ENCODE data around the gene FOXO3.
"Not testable (repeated sequence)": the region's sequence is repeated elsewhere in the genome, so short reads cannot be mapped to it uniquely, and the experiment has no call there.

Gene FOXO3

DNA sequence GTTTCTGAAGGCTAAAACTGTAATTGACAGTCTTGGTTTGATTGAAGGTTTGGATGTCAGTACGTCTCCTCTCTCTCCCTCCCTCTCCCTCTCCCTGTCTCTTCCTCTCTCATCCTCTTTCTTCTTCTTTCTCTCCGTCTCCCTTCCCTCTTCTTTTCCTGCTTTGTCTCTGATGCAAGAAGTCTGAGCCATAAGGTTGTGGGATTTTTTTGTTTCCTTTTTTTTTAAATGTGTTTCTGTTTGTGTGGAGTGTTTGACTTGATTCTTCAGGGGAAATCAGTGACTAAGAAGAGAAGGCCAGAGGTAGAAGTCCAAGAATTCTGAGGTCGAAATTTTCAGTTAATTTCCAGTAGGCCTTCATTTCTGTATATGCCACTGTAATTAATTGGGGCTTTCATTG lies 111.9 kb downstream of the FOXO3 start:
- Histone ChIP-seq H3K4me2 (ENCODE audit: low read length) (no peak overlapping the region), H3K4me1 (ENCODE audit: control insufficient read depth, insufficient read depth, low read length) (peaks cover 68% of the 10 kb centered on the region), H3K4me3 (ENCODE audit: low read length) (no peak overlapping the region), H3K9ac (ENCODE audit: low read depth, low read length) (no peak overlapping the region), H3K9me3 (replicated peaks; ENCODE audit: low read length) (no peaks in the 10 kb centered on the region), H3K36me3 (ENCODE audit: insufficient read depth, low read length) (peaks cover 13% of the 10 kb centered on the region), H3K27me3 (ENCODE audit: control insufficient read depth, insufficient read depth, low read length) (no peaks in the 10 kb centered on the region)

DNA sequence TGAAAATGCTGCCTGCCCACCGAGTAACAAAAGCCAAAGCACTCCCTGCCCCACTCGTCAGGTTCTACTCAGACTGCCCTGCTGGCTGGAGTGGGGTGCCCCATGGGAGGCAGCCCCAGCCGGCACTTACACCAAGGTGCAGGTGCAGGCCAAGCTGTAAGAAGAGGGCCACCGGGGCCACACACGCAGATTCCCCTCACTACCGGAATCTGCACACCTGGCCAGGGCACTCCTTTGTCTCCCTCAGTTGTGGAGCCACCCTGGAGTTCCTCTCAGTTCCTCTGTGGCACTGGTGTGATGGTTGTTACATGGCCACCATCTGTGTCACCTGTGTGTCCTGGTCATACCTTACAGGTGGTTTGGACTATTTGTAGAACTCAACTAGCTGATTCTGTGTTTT lies 112.4 kb downstream of the FOXO3 start:
- H3K4me3 ChIP-seq (ENCODE audit: low read length), result no peak overlapping the region
- no peak overlapping the region for H3K4me2 ChIP-seq (ENCODE audit: low read length)
- no peaks in the 10 kb centered on the region for H3K9me3 ChIP-seq (replicated peaks; ENCODE audit: low read length)
- no peaks in the 10 kb centered on the region for H3K27me3 ChIP-seq (ENCODE audit: control insufficient read depth, insufficient read depth, low read length)
- H3K36me3 ChIP-seq (ENCODE audit: insufficient read depth, low read length), result peaks cover 12% of the 10 kb centered on the region
- no peak overlapping the region for H3K9ac ChIP-seq (ENCODE audit: low read depth, low read length)
- peaks cover 63% of the 10 kb centered on the region for H3K4me1 ChIP-seq (ENCODE audit: control insufficient read depth, insufficient read depth, low read length)

DNA sequence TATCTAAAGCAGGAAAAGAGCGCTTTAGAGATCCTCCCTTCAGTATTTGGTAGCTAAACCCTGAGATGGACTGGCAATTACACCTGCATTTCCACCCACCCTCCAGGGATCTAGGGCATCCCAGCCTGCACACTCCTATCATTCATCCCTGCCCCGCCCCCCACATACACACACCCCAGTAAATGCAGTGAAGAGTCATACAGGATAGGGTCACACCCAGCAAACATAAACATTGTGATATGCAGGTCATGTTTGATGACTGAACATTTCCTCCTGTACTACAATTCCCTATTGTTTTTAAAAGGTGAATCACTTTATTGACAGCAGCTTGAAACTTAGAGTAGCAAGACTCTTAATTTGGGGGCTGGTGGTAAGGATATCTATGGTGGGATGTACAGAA lies 112.9 kb downstream of the FOXO3 start:
- Histone ChIP-seq H3K4me1 (ENCODE audit: control insufficient read depth, insufficient read depth, low read length) (peaks cover 58% of the 10 kb centered on the region), H3K9me3 (replicated peaks; ENCODE audit: low read length) (no peaks in the 10 kb centered on the region), H3K27me3 (ENCODE audit: control insufficient read depth, insufficient read depth, low read length) (no peaks in the 10 kb centered on the region), H3K9ac (ENCODE audit: low read depth, low read length) (no peak overlapping the region), H3K36me3 (ENCODE audit: insufficient read depth, low read length) (peaks cover 7% of the 10 kb centered on the region), H3K4me3 (ENCODE audit: low read length) (no peak overlapping the region), H3K4me2 (ENCODE audit: low read length) (no peak overlapping the region)

DNA sequence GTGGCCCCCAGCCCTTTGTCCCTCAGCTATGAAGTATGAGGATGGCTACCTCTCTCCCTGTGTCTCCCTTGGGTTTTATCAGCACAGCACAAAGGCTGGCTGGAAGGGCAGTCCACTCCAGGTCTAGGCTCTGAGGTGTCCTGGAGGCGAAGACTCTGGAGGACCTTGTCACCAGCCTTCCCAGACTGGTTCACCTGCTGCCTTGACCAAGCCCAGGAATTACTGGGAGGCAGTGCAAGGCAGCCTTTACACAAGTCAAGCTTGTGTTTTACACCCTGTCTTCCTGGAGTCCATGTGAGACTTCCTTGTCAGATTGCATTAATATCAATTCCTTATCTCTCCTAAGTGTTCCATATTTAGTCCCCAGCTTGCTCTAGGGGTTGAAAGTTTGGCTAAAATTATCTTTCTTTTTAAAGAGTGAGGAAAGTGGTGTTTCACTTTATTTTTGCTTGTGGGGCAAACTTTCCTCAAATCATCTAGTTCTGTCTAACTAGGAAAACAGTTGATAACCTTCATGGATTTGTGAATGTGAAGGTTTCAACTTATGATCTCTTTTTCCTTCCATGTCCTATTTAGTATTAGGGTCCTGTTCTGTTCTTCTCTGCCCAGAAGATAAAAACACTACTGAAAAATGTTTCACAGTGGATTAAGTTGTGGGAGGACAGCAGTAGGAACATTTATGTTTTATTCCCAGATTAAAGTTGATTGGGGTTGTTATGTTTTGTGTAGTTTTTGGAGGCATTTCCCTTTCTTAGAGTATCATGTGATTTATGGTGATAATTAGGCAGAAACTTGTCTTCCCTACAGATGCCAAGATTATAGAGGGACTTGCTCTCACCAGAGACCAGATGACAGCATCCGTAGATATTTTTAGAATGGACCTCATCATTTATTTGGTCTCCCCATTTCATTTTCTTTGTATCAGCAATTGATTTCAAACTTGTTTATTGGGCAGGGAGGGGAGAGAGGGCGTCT lies 114.8 kb downstream of the FOXO3 start:
- no peaks in the 10 kb centered on the region for H3K9me3 ChIP-seq (replicated peaks; ENCODE audit: low read length)
- H3K9ac ChIP-seq (ENCODE audit: low read depth, low read length), result no peak overlapping the region
- no peaks in the 10 kb centered on the region for H3K27me3 ChIP-seq (ENCODE audit: control insufficient read depth, insufficient read depth, low read length)
- peaks cover 56% of the 10 kb centered on the region for H3K4me1 ChIP-seq (ENCODE audit: control insufficient read depth, insufficient read depth, low read length)
- peaks cover 18% of the 10 kb centered on the region for H3K36me3 ChIP-seq (ENCODE audit: insufficient read depth, low read length)
- H3K4me2 ChIP-seq (ENCODE audit: low read length), result no peak overlapping the region
- H3K4me3 ChIP-seq (ENCODE audit: low read length), result no peak overlapping the region

DNA sequence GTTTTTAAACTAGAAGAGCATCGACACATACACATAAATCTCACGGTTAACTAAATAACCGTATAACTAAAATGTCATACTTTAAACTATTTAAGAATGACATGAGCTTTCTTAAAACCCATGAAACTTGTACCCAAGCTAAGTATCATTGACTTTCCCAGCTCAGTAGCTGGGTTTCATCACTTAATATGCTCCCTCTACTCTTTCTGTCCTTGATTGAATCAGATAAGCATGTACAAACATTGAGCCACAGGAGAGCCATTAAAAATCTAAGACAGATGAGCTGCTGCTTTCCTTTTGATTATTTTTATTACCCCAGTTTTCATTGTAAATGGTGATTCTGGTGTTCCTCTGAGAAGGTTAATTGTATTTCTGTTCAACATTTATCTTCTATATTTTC lies 115.8 kb downstream of the FOXO3 start:
- Histone ChIP-seq H3K4me2 (ENCODE audit: low read length) (peak overlapping the region; percentile 28), H3K9me3 (replicated peaks; ENCODE audit: low read length) (no peaks in the 10 kb centered on the region), H3K36me3 (ENCODE audit: insufficient read depth, low read length) (peaks cover 18% of the 10 kb centered on the region), H3K4me3 (ENCODE audit: low read length) (no peak overlapping the region), H3K9ac (ENCODE audit: low read depth, low read length) (no peak overlapping the region), H3K27me3 (ENCODE audit: control insufficient read depth, insufficient read depth, low read length) (no peaks in the 10 kb centered on the region), H3K4me1 (ENCODE audit: control insufficient read depth, insufficient read depth, low read length) (peaks cover 46% of the 10 kb centered on the region)

DNA sequence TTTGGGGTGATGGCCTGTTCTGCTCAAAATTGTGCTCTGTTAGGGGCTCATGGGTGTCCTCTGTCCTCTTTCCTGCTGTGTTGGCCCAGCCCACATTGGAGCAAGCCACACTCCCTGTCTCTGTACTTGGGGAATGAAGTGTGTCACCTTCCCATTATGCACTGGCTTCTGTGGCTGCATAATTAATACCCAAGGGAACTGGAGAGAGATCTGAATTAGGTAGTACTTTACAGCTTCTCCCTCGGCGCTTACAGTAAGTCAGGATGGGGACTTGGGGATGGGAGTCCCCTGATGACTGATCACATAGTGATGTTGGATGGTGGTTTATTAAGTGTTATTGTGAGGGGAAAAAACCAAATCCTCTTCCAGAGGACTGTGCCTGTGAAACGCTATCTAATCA lies 116.6 kb downstream of the FOXO3 start:
- H3K4me2 ChIP-seq (ENCODE audit: low read length), result no peak overlapping the region
- no peak overlapping the region for H3K4me3 ChIP-seq (ENCODE audit: low read length)
- no peaks in the 10 kb centered on the region for H3K27me3 ChIP-seq (ENCODE audit: control insufficient read depth, insufficient read depth, low read length)
- no peak overlapping the region for H3K9ac ChIP-seq (ENCODE audit: low read depth, low read length)
- peaks cover 46% of the 10 kb centered on the region for H3K4me1 ChIP-seq (ENCODE audit: control insufficient read depth, insufficient read depth, low read length)
- H3K9me3 ChIP-seq (replicated peaks; ENCODE audit: low read length), result no peaks in the 10 kb centered on the region
- H3K36me3 ChIP-seq (ENCODE audit: insufficient read depth, low read length), result peaks cover 12% of the 10 kb centered on the region

DNA sequence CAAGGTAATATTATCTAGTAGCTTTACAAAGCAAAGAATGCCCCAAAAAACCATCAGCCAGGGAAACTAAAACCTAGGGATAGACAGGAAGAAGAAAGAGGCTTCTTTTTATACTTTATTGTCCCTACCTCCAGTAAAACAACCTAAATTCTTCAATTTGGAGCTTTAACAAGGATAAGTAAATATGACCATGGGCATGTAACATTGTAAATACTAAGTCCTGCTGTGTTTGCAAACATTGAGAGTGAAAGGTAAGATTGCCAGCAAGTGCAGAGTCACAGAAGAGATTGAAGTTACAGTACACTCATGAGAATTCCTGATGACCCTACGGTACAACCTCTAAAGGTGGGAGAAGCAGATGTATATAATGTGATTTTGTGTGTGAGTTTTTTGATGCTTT lies 117.2 kb downstream of the FOXO3 start:
- Histone ChIP-seq H3K27me3 (ENCODE audit: control insufficient read depth, insufficient read depth, low read length) (no peaks in the 10 kb centered on the region), H3K4me2 (ENCODE audit: low read length) (no peak overlapping the region), H3K4me3 (ENCODE audit: low read length) (no peak overlapping the region), H3K36me3 (ENCODE audit: insufficient read depth, low read length) (peaks cover 12% of the 10 kb centered on the region), H3K9me3 (replicated peaks; ENCODE audit: low read length) (no peaks in the 10 kb centered on the region), H3K4me1 (ENCODE audit: control insufficient read depth, insufficient read depth, low read length) (peaks cover 44% of the 10 kb centered on the region), H3K9ac (ENCODE audit: low read depth, low read length) (no peak overlapping the region)

DNA sequence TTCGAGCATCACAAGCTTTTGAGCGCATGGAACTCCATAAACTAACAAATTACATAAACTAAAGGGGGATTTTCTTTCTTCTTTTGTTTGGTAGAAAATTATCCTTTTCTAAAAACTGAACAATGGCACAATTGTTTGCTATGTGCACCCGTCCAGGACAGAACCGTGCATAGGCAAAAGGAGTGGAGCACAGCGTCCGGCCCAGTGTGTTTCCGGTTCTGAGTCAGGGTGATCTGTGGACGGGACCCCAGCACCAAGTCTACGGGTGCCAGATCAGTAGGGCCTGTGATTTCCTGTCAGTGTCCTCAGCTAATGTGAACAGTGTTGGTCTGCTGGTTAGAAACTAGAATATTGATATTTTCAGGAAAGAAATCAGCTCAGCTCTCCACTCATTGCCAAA lies 119.6 kb downstream of the FOXO3 start:
- not testable (repeated sequence) for H3K4me2 ChIP-seq (ENCODE audit: low read length); H3K4me3 ChIP-seq (ENCODE audit: low read length); H3K27me3 ChIP-seq (ENCODE audit: control insufficient read depth, insufficient read depth, low read length); H3K9ac ChIP-seq (ENCODE audit: low read depth, low read length); H3K9me3 ChIP-seq (replicated peaks; ENCODE audit: low read length)
- H3K4me1 ChIP-seq (ENCODE audit: control insufficient read depth, insufficient read depth, low read length), result peaks cover 32% of the 10 kb centered on the region
- H3K36me3 ChIP-seq (ENCODE audit: insufficient read depth, low read length), result peaks cover 16% of the 10 kb centered on the region

DNA sequence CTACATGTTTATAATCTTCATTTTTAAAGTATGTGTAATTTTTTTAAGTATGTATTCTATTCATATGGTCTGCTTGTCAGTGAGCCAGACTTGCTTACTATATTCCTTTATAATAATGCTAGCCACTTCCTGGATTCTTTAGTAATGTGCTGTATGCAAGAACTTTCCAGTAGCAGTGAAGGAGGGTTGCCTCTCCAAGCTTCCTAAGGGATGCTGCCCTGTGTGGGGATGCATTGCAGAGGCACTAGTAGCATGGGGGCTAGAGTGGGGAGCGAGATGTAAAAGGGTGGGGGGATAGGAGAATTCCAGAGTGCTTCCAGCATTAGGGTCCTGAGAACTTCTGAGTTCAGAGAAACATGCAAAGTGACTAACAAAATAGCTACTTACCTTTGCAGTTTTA lies 121.0 kb downstream of the FOXO3 start:
- not testable (repeated sequence) for H3K9ac ChIP-seq (ENCODE audit: low read depth, low read length); H3K9me3 ChIP-seq (replicated peaks; ENCODE audit: low read length); H3K27me3 ChIP-seq (ENCODE audit: control insufficient read depth, insufficient read depth, low read length); H3K4me3 ChIP-seq (ENCODE audit: low read length)
- H3K4me2 ChIP-seq (ENCODE audit: low read length), result peak overlapping the region; percentile 34
- peaks cover 18% of the 10 kb centered on the region for H3K4me1 ChIP-seq (ENCODE audit: control insufficient read depth, insufficient read depth, low read length)
- H3K36me3 ChIP-seq (ENCODE audit: insufficient read depth, low read length), result peaks cover 30% of the 10 kb centered on the region

DNA sequence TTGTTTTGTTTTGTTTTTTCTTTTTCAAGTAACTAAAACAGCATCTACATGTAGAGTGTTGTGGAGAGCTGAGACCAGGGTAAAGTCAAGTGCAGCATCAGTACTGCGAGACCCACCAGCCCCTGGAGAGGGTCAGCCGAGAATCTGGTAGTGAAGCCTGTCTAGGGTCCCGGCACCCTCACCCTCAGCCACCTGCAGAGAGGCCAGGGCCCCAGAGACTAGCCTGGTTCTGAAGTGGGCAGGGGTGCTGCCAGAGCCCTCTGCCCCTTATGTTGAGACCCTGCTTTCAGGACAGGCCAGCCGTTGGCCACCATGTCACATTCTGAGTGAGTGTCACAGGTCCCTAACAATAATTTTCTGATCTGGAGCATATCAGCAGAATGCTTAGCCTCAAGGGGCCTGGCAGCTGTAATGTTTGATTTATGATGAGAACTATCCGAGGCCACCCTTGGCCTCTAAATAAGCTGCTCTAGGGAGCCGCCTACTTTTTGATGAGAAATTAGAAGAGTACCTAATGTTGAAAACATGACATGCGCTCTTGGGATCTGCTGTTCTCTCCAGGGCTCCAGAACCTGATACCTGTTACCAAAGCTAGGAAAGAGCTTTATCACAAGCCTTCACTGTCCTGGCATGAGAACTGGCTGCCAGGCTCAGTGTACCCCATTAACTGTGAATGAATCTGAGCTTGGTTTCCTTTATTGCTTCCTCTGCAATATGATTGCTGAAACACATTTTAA lies 121.8 kb downstream of the FOXO3 start:
- H3K4me3 ChIP-seq (ENCODE audit: low read length); H3K27me3 ChIP-seq (ENCODE audit: control insufficient read depth, insufficient read depth, low read length); H3K4me1 ChIP-seq (ENCODE audit: control insufficient read depth, insufficient read depth, low read length); H3K9ac ChIP-seq (ENCODE audit: low read depth, low read length); H3K4me2 ChIP-seq (ENCODE audit: low read length); H3K9me3 ChIP-seq (replicated peaks; ENCODE audit: low read length): not testable (repeated sequence)
- peaks cover 38% of the 10 kb centered on the region for H3K36me3 ChIP-seq (ENCODE audit: insufficient read depth, low read length)

DNA sequence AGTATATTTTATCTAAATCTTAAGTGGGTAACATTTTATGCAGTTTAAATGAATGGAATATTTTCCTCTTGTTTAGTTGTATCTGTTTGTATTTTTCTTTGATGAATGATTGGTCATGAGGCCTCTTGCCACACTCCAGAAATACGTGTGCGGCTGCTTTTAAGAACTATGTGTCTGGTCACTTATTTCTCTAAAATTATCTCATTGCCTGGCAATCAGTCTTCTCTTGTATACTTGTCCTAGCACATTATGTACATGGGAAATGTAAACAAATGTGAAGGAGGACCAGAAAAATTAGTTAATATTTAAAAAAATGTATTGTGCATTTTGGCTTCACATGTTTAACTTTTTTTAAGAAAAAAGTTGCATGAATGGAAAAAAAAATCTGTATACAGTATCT lies 123.3 kb downstream of the FOXO3 start:
- not testable (repeated sequence) for H3K27me3 ChIP-seq (ENCODE audit: control insufficient read depth, insufficient read depth, low read length); H3K9me3 ChIP-seq (replicated peaks; ENCODE audit: low read length); H3K9ac ChIP-seq (ENCODE audit: low read depth, low read length); H3K4me2 ChIP-seq (ENCODE audit: low read length); H3K4me3 ChIP-seq (ENCODE audit: low read length)
- Histone ChIP-seq H3K36me3 (ENCODE audit: insufficient read depth, low read length) (peaks cover 41% of the 10 kb centered on the region), H3K4me1 (ENCODE audit: control insufficient read depth, insufficient read depth, low read length) (peaks cover 22% of the 10 kb centered on the region)

All from skeletal muscle satellite cell (primary cell).